Endothelial cell (in vitro differentiated cells): Measurements from ENCODE around the gene F7. TPM values are rescaled to one million over a fixed set of nuclear protein-coding genes. Genes with fewer than 3 reads are reported as not detected.

Source experiments
- DNase-seq: peaks from one replicate; pipeline ENCODE4 v3.0.0; 2021; ENCODE audit warnings: low spot score
- H3K27ac Mint-ChIP-seq: one replicate; pipeline ENCODE4 v1.8.0; 2021; ENCODE audit warnings: mixed read lengths, inconsistent platforms; ENCODE audit not compliant: unreplicated experiment
- H3K27me3 Mint-ChIP-seq: one replicate; pipeline ENCODE4 v1.8.0; 2021; ENCODE audit warnings: mild to moderate bottlenecking, moderate library complexity, mixed read lengths, inconsistent platforms; ENCODE audit not compliant: unreplicated experiment
- H3K36me3 Mint-ChIP-seq: one replicate; pipeline ENCODE4 v1.8.0; 2021; ENCODE audit warnings: mild to moderate bottlenecking, low read depth, mixed read lengths, inconsistent platforms; ENCODE audit not compliant: unreplicated experiment
- H3K4me1 Mint-ChIP-seq: one replicate; pipeline ENCODE4 v1.8.0; 2021; ENCODE audit warnings: mild to moderate bottlenecking, mixed read lengths, inconsistent platforms; ENCODE audit not compliant: unreplicated experiment
- H3K4me3 Mint-ChIP-seq: one replicate; pipeline ENCODE4 v1.8.0; 2021; ENCODE audit warnings: mild to moderate bottlenecking, mixed read lengths, inconsistent platforms; ENCODE audit not compliant: unreplicated experiment
- H3K9me3 Mint-ChIP-seq: one replicate; pipeline ENCODE4 v1.8.0; 2021; ENCODE audit warnings: mixed read lengths, inconsistent platforms; ENCODE audit not compliant: unreplicated experiment
- CTCF ChIP-seq: fragments of 200-600 bp; sonication (generic); IDR thresholded peaks from one replicate; pipeline ENCODE4 v1.5.0; 2021; ENCODE audit warnings: antibody characterized with exemption; ENCODE audit not compliant: unreplicated experiment
- total RNA-seq: library from RNA; stranded (reverse); fragmentation: NEBNext Ultra II Directional; extraction: Animal tissue kit (Norgen Biotek cat#: 25700); gene quantifications from one replicate; pipeline ENCODE4 v1.2.1, GENCODE V29; 2021; ENCODE audit not compliant: unreplicated experiment

The F7 gene
- total RNA-seq, 1 donor from 2014 or later = not detected

- H3K4me1 Mint-ChIP-seq = no peaks in the 10 kb centered on the region
- H3K4me3 Mint-ChIP-seq = no peak overlapping the region
Observed at GRCh38 chr13:113063091-113063491, 42.5 kb upstream of the F7 start.

GRCh38 chr13:113064000-113064533 is 41.5 kb upstream of the F7 start:
- H3K9me3 Mint-ChIP-seq = no peaks in the 10 kb centered on the region
- no peak for TF ChIP-seq CTCF
- H3K36me3 Mint-ChIP-seq = peaks cover 3% of the 10 kb centered on the region
- no peak overlapping the region for H3K4me3 Mint-ChIP-seq
- no peaks in the 10 kb centered on the region for H3K4me1 Mint-ChIP-seq
- no peak overlapping the region for H3K27ac Mint-ChIP-seq
- DNase-seq = no peak
- H3K27me3 Mint-ChIP-seq = peaks cover 11% of the 10 kb centered on the region

More at GRCh38 chr13:113063091-113063491, 42.5 kb upstream of the F7 start:
- peaks cover 3% of the 10 kb centered on the region for H3K36me3 Mint-ChIP-seq
- H3K27me3 Mint-ChIP-seq = peaks cover 11% of the 10 kb centered on the region
- TF ChIP-seq CTCF = no peak
- no peak for DNase-seq
- no peaks in the 10 kb centered on the region for H3K9me3 Mint-ChIP-seq
- H3K27ac Mint-ChIP-seq = no peak overlapping the region

- H3K9me3 Mint-ChIP-seq = no peaks in the 10 kb centered on the region
- TF ChIP-seq CTCF = no peak
- H3K27me3 Mint-ChIP-seq = peaks cover 11% of the 10 kb centered on the region
- H3K4me1 Mint-ChIP-seq = no peaks in the 10 kb centered on the region
- no peak overlapping the region for H3K4me3 Mint-ChIP-seq
- peaks cover 3% of the 10 kb centered on the region for H3K36me3 Mint-ChIP-seq
- H3K27ac Mint-ChIP-seq = peak overlapping the region; percentile 9
- no peak for DNase-seq
Observed at GRCh38 chr13:113064534-113065405, 40.8 kb upstream of the F7 start.

- Mint-ChIP-seq H3K9me3 (no peaks in the 10 kb centered on the region), H3K27me3 (peaks cover 11% of the 10 kb centered on the region), H3K27ac (no peak overlapping the region), H3K4me1 (no peaks in the 10 kb centered on the region), H3K36me3 (peaks cover 3% of the 10 kb centered on the region), H3K4me3 (no peak overlapping the region)
- no peak for DNase-seq
- TF ChIP-seq CTCF = no peak
Observed at GRCh38 chr13:113065406-113066141, 40.0 kb upstream of the F7 start.
